HG02884 (cell line): ENCODE data around the gene SLC27A5.
"Not testable (repeated sequence)": the region's sequence is repeated elsewhere in the genome, so short reads cannot be mapped to it uniquely, and the experiment has no call there.

Experiments used
- ATAC-seq: cut with Tn5 transposase; IDR thresholded peaks from one replicate; pipeline ENCODE4 v1.9.1; 2021; ENCODE audit warnings: mild to moderate bottlenecking, moderate library complexity; ENCODE audit not compliant: unreplicated experiment

The SLC27A5 gene

GRCh38 chr19:58471736-58472135, 40.1 kb downstream of the SLC27A5 start:
- ATAC-seq = no peak

- not testable (repeated sequence) for ATAC-seq
Observed at GRCh38 chr19:58470837-58471543, 40.8 kb downstream of the SLC27A5 start.

DNA sequence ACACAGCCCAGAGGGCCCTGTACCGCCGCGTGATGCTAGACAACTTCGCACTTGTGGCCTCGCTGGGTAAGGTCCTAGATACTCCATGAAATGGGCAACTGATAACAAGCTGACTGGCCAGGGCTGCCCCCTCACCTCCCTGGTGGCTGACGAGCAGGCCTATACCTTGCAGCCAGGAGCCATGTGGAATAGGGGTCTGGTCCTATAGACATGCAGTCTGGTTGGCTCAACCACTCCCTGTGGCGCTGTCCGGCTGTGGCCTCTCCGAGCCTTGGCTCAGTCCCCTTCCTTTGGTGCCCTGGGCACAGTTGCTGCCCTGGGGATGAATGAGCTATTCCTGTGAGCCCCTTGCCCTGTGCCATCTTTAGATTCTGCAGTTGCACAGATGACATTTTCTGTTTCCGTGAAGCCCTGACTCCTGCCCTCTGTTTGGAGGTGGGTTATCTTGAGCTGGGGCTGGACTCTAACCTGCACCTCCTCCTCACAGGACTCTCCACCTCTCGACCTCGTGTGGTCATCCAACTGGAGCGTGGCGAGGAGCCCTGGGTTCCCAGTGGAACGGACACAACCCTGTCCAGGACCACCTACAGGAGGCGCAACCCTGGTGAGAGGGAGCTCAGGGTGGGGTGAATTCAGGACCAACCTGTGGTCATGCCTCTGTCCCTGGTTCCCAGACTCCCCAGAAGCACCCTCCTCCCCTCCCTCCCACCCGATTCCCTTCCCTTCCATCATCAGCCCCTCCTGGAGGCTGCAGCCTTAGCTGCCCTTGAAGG, 42.4 kb downstream of the SLC27A5 start:
- no peak for ATAC-seq

GRCh38 chr19:58468216-58468839, 43.5 kb downstream of the SLC27A5 start:
- ATAC-seq = no peak

DNA sequence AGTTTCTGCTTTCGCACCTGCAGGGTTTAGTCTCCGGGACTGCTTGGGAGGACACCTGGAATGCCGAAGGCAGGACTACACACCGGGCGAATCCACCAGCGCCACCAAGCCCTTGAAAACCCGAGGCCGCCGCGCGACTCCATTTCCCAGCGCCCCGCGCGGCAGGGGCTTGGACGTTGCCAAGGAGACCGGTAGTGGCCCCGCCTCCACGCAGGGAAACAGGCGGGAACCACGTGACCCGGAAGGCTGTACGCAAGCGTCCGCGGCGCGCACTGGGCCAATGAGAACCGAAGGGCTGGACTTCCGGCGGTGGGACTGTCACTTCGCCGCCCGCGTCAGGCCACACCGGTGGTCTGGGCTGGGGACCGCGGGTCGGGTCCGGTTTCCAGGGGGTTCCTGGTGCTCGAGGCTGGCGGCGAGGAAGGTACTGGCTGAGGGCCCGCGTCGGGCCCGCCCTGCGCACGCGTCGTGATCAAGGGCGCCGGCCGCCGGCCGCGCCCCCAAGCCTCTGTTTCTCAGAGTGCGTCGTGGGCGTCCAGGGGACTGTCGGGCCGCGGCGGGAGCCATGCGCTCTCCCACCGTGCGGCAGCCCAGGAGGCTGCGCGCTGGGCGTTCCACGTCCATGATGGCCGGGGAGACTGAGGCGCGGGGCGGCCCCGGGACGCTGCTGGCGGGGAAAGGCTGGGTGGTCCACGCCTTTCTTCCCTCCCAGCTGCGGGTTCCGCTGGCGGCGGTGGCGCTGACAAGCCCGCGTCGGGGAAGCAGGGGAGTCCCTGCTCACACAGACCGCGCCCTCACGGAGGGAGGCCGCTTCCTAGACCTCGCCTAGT, 44.8 kb downstream of the SLC27A5 start, which contains the start of gene ZNF324:
Gene ZNF324, plus strand, starts transcription at position 321 of the 830 bp plus-strand sequence. CDS start 2,106 bp downstream, outside the sequence.
- ATAC-seq = peak; percentile 90

DNA sequence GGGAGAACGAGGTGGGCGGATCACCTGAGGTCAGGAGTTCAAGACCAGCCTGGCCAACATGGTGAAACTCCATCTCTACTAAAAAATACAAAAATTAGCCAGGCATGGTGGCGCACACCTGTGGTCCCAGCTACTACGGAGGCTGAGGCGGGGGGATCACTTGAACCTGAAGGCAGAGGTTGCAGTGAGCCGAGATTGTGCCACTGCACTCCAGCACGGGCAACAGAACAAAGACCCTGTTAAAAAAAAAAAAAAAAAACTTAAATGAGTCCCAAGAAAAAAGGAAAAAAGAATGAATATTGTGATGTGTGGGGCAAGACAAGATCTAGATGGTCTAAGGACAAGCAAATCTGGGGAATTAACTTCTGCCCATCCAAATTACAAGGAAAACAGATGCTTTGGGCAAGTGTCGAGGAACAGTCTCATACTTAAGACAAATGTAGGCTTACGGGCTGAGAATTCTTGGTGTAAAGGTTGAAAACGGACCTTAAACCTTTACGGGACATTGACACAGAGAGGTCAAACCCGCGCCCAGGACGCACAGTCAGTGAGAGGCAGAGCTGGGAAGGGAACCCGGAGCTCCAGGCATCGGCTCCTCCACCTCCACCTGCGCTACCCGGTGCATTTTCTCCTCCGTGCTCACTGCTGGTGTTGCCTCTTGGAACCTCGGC, 45.6 kb downstream of the SLC27A5 start:
- no peak for ATAC-seq

- ATAC-seq = no peak
Observed at GRCh38 chr19:58460039-58460438, 51.8 kb downstream of the SLC27A5 start.

DNA sequence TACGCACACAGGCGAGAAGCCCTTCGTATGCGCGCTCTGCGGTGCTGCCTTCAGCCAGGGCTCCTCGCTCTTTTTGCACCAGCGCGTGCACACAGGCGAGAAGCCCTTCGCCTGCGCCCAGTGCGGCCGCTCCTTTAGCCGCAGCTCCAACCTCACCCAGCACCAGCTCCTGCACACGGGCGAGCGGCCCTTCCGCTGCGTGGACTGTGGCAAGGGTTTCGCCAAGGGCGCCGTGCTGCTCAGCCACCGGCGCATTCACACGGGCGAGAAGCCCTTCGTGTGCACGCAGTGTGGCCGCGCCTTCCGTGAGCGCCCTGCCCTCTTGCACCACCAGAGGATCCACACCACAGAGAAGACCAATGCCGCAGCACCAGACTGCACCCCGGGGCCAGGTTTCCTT, 55.7 kb downstream of the SLC27A5 start:
- ATAC-seq = no peak

DNA sequence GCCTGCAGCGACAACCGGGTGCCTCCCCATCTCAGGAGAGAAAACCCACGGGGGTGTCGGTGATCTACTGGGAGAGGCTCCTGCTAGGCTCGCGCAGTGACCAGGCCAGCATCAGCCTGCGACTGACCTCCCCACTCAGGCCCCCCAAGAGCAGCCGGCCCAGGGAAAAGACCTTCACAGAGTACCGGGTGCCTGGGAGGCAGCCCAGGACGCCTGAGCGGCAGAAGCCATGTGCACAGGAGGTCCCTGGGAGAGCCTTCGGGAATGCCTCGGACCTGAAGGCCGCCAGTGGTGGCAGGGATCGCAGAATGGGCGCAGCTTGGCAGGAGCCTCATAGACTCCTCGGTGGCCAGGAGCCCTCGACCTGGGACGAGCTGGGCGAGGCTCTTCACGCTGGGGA, 56.5 kb downstream of the SLC27A5 start:
- ATAC-seq = no peak

- ATAC-seq = no peak
Observed at GRCh38 chr19:58453743-58454142, 58.0 kb downstream of the SLC27A5 start.

GRCh38 chr19:58451358-58452101, 60.3 kb downstream of the SLC27A5 start, which contains the start of gene ZNF324B:
Gene ZNF324B, plus strand, starts transcription at chr19:58451622. Its CDS starts 2,080 bp downstream, at chr19:58453702.
- ATAC-seq = peak; percentile 94

DNA sequence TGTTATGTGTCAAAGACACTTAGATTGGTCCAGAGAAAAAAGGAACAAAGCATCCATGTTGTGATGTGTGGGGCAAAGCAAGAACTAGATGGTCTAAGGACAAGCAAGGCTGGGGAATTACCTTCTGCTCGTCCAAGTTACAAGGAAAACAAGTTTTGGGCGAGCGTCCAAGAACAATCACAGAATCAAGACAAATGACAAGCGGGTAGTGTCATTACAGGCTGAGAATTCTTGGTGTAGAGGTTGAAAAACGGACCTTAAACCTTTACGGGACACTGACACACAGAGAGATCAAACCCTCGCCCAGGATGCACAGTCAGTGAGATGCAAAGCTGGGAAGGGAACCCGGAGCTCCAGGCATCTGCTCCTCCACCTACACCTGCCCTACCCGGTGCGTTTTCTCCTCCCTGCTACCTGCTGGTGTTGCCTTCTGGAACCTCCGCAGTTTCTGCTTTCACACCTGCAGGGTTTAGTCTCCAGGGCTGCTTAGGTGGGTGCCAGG, 60.9 kb downstream of the SLC27A5 start:
- ATAC-seq = no peak

DNA sequence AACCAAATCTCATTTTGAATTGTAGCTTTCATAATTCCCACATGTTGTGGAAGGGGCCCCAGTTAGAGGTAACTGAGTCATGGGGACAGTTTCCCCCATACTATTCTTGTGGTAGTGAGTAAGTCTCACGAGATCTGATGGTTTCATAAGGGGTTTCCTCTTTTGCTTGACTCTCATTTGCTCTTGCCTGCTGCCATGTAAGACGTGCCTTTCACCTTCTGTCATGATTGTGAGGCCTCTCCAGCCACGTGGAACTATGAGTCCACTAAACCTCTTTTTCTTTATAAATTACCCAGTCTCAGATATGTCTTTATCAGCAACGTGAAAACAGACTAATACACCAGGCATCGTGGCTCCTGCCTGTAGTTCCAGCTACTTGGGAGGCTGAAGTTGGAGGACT, 61.8 kb downstream of the SLC27A5 start:
- ATAC-seq = not testable (repeated sequence)

DNA sequence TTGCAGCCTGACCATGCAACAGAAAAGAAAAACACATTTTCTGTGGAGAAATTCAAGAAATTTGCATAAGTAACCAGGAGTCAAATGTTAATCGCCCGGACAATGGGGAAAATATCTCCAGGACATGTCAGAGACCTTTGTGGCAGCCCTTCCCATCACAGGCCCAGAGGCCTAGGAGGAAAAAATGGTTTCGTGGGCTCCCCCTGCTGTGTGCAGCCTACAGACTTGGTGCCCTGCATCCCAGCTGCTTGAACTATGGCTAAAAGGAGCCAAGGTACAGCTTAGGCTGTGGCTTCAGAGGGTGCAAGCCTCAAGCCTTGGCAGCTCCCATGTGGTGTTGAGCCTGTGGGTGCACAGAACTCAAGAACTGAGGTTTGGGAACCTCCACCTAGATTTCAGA, 62.9 kb downstream of the SLC27A5 start:
- not testable (repeated sequence) for ATAC-seq
